Midbrain (tissue), 1 donor: Measurements from ENCODE around the gene TMEM141.
A peak's percentile ranks its signal among the peaks of the same experiment; 100 is the strongest.
"Not testable (repeated sequence)": the region's sequence is repeated elsewhere in the genome, so short reads cannot be mapped to it uniquely, and the experiment has no call there.

Source experiments
- DNase-seq: peaks from one replicate; lab custom pipeline; 2025; lab: John Stamatoyannopoulos, UW

The TMEM141 gene

GRCh38 chr9:136773386-136774044 is 17.6 kb upstream of the TMEM141 start:
- DNase-seq = peak; percentile 9

DNA sequence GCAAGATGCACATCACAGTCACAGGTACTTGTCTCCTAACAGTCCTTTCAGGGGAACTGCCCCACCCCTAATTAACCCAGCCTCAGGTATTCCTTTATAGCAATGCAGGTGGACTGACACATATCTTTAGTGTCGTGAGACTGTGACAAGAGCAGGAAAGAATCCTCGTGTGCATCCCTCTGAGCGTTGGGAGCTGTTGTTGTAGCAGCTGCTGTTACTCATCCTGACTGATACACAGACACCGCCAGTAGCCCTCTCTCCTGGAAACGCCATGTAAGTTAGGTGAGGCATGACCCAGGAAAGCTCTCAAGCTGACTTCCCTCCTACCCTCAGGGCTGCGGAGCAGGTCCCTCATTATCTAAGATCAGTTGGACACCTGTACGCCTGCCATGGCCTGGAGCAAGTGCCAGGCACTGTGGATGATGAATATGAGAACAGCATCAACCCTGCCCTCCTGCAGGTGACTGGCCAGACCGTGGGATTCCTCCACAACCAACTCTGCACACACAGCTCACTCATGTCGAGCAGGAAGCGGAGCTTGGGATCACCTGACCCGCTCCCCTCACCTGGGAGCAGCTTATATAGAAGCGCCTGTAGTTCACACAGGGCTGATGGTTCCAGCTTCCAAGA is 16.6 kb upstream of the TMEM141 start:
- no peak for DNase-seq

DNA sequence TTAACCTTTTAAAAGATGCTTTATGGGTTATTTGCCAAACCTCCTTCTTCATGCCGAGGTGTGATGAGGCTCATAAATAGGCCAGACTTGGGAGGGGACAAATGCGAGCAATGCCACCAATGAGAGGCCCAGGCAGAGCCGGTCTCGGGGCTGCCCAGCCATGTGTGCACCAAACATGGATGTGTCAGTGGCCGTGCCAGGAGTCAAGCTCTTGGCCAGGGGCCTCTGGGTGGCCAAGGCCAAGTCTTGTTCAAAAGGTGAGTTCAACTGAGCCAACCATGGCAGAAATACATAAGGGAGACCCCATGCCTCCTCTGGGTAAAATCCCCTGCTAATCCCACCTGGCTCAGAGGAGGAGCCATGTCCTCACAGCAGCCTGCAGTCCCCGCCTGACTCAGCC is 16.0 kb upstream of the TMEM141 start:
- no peak for DNase-seq

- no peak for DNase-seq
Observed at GRCh38 chr9:136776947-136777346, 14.2 kb upstream of the TMEM141 start.

DNA sequence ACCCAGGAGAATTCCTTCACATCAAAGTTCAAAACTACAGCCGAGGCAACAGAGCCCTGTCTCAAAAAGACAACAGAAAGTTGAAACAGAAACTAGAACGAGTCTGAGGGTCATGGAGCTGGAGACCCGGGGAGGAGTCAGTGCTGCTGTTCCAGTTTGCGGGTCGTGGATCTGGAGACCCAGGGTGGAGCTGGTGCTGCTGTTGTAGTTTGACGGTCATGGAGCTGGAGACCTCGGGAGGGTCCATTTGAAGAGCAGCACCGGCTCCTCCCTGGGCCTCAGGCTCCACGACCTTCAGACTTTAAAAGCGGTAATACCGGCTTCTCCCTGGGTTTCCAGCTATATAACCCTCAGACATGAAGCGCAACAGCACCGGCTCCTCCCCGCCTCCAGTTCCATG is 13.8 kb upstream of the TMEM141 start:
- DNase-seq = no peak

GRCh38 chr9:136779808-136780207 is 11.3 kb upstream of the TMEM141 start:
- no peak for DNase-seq

DNA sequence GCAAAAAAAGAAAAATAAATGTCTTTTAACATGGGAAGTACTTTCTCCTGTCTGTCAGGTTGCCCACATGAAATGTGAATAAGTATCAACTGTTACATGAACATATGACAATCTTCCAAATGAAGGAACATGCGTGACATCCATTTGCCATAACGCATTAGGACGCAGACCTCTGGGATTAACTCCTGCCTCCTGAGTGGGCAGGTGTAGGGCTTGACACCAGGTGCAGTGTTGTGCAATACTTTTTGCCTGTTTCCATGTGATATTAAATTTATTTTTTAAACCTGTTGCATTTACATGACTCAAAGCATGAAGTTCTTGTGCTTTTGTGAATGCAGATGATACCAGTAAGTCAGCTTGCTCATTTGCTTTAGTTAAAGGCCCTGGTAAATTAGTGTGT is 8.7 kb upstream of the TMEM141 start:
- DNase-seq = no peak

DNA sequence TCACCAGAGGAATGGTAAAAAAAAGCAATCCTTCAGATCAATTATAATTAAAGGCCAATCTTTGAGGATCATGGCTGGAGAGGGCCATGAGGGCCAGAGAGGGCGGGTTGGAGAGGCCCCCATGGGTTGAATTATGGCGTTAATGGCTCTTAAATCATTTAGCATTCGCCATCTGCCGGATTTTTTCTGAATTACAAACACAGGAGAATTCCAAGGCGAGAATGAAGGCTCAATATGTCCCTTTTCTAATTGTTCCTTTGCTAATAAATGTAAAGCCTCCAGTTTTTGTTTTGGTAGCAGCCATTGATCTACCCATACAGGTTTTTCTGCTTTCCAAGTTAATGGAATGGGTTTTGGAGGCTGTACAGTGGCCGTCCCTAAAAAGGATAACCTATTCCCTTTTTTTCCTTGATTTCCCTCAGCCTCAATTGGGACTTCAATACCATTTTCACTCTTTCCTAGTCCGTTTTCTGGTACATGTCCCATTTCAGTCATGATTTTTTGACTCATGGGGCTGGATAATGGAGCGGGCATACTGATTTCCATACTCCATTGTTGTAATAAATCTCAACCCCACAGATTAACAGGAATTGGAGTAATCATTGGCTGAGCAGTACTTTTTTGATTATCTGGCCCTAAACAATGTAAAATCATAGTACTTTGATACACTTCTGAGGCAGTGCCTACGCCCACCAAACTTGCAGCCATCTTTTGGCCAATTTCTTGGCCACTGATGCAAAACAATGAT is 6.7 kb upstream of the TMEM141 start:
- DNase-seq = peak; percentile 54

DNA sequence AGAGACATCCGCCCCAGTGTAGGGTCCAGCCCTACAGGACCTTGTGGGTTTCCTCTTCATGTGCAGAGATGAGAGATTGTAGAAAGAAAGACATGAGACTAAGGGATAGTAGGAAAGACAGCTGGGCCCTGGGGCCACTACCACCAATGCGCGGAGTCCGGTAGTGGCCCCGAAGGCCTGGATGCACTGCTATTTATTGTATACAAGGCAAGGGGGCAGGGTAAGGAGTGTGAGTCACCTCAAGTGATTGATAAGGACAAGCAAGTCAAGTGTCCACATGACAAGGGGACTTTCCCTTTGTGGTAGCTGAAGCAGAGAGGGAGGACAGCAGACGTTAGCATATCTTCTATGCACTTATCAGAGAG is 6.2 kb upstream of the TMEM141 start:
- no peak for DNase-seq

DNA sequence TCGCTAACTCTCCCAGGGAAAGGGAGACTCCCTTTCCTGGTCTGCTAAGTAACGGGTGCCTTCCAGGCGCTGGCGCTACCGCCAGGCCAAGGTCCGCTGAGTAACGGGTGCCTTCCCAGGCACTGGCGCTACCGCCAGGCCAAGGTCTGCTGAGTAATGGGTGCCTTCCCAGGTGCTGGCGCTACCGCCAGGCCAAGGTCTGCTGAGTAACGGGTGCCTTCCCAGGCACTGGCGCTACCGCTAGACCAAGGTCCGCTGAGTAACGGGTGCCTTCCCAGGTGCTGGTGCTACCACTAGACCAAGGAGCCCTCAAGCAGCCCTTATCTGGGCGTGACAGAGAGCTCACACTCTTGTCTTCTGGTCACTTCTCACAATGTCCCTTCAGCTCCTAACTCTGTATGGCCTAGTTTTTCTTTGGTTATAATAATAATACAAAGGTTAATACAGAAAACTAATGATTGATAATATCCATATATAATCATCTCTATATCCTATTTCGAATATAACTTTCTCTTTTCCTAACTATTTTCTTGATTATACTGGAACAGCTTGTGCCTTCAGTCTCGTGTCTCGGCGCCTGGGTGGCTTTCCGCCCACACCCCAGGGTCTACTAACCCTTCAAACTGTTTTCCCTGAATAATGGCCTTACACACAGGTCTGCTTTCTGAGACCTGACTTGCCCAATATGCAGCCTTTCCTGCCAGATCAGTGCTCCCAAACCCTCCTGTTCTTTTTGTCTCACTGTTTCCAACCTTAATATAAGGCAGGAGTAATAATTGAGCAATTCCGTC is 5.4 kb upstream of the TMEM141 start:
- DNase-seq = not testable (repeated sequence)

DNA sequence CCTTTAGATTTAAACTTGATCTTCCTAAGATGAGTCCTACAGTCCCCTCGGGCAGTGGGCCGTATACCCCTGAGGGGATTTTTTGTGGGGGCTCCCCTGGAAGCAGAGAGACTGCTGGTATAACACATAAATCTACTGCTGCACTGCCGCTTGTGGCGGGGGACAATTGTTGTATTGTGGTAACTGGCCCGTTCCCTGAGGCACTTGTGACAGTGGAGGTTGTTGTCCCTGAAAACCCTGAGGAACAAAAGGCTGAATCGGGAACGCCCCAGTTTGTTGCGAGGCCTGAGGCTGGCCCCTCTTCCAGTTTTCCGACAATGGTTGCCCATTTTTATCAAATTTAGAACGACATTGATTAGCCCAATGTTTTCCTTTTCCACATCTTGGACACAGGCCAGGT is 4.7 kb upstream of the TMEM141 start:
- peak; percentile 77 for DNase-seq

DNA sequence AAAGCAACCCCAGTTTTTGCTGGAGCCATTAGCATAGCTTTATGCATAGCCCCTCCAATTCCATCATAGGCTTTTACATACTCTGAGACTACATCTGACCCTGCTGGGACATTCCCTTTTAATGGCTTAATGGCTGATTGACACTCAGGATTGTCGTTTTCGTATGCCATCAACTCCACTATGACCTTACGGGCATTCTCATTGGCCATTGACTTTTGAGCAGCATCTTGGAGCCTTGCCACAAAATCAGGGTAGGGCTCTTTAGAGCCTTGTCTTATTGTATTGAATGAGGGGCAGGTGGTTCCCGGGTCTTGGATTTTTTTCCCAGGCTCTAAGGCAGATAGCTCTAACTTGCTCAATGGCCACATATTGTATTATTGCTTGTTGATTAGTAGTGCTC is 4.2 kb upstream of the TMEM141 start:
- not testable (repeated sequence) for DNase-seq

GRCh38 chr9:136787690-136788400 is 3.3 kb upstream of the TMEM141 start:
- peak; percentile 81 for DNase-seq

DNA sequence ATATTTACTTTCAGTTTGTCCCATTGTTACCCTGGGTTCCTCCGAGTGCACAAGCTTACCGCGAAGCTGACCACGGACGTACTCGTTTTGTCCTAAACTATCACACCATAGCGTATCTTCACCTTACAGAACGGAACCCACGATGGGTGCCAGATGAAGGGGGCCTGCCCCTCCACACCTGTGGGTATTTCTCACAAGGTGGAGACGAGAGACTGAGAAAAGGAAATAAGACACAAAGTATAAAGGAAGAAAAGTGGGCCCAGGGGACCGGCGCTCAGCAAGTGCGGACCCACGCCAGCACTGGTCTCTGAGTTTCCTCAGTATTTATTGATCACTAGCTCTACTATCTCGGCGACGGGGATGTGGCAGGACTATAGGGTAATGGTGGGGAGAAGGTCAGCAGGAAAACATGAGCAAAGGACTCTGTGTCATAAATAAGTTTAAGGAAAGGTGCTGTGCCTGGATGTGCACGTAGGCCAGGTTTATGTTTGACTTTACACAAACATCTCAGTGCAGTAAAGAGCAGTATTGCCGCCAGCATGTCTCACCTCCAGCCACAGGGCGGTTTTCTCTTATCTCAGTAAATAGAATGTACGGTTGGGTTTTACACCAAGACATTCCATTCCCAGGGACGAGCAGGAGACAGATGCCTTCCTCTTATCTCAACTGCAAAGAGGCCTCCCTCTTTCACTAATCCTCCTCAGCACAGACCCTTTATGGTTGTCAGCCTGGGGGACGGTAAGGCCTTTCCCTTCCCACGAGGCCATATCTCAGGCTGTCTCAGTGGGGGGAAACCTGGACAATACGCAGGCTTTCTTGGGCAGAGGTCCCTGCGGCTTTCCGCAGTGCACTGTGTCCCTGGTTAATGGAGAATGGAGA is 2.3 kb upstream of the TMEM141 start:
- DNase-seq = not testable (repeated sequence)

GRCh38 chr9:136789523-136789937 is 1.6 kb upstream of the TMEM141 start:
- DNase-seq = no peak

- DNase-seq = no peak
Observed at GRCh38 chr9:136791516-136792276, 552 bp downstream of the TMEM141 start.

DNA sequence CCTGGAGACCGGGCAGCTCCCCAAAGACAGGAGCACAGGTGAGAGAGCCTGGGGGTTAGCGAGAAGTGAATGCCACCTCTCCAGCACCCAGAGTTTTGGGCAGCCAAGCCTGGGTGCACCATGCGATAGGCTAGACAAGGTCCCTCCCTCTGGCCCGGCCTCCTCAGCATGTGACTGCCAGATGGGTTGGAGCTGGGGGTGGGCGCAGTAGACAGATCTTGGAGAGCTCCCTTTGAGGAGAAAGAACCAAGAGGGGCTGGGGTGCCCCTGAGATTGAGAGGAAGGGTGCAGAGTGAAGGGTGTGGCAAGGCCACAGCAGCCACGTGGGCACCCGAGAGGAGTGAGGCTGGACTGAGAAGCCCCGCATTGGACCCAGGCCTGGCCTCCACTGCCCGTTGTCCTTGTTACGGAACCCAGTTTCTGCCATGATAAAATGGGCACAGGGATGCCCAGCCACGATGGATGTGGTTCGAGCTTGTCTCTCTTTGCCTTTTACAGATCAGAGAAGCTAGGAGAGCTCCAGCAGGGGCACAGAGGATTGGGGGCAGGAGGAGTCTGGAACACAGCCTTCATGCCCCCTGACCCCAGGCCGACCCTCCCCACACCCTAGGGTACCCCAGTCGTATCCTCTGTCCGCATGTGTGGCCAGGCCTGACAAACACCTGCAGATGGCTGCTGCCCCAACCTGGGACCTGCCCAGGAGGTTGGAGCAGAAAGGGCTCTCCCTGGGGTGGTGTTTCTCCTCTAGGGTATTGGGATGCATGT is 1.4 kb downstream of the TMEM141 start:
- DNase-seq = no peak

DNA sequence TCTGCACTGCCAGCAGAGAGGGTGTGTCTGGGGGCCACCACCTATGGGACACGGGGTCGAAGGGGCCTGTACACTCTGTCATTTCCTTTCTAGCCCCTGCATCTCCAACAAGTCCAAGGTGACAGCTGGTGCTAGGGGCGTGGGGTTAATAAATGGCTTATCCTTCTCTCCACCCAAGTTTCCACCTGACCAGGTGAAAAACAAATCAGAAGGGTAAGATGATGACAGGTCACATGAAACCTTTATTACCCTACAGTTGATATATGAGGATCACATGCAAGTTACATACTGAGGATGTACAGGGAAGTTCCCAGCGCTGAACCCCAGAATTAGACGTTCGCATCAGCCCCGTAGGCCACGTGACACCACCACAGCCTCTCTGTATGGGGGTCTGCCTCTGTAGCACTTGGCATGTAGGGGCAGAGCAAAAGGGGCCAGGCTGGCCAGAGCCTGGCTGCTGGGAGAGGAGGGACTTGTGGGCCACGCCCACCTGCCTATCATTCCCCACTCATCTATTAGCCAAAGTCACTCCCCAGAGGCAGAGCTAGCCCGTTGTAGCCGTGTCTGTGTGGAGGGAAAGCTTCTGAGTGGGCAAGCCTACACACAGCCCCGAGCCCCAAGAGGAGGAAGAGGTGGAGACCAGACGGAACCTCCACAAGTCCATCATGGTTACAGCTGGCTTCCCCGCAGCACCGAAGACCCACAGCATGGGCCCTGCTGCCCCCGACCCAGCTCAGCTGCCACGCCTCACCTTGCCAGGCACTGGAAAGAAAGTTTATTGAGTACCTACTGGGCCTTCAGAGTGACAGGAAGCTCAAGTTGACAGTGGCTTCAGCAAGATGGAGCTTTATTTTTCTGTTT is 2.2 kb downstream of the TMEM141 start:
- DNase-seq = no peak
